H9 (cell line): ENCODE data around the gene CCSER1. TPM values are rescaled to one million over a fixed set of nuclear protein-coding genes. Genes with fewer than 3 reads are reported as not detected.

ENCODE experiments used
- DNase-seq: peaks from one replicate; pipeline ENCODE4 v3.0.0-alpha.2; 2017
- H2AFZ ChIP-seq: one replicate; pipeline ENCODE4 v1.6.1; 2013; ENCODE audit warnings: mild to moderate bottlenecking, low read length, control low read depth, moderate library complexity
- H2AK5ac ChIP-seq: 2 replicates; pipeline ENCODE4 v1.6.1; 2013; ENCODE audit warnings: low read length, control low read depth, mixed read lengths; ENCODE audit not compliant: insufficient read length
- H2BK120ac ChIP-seq: one replicate; pipeline ENCODE4 v1.6.1; 2013; ENCODE audit warnings: low read depth, mild to moderate bottlenecking, low read length, control low read depth, inconsistent platforms; ENCODE audit not compliant: poor library complexity, severe bottlenecking
- H2BK12ac ChIP-seq: 2 replicates; pipeline ENCODE4 v1.6.1; 2013; ENCODE audit warnings: low read length, control low read depth, mixed read lengths, low read depth; ENCODE audit not compliant: insufficient read length
- H2BK15ac ChIP-seq: 2 replicates; pipeline ENCODE4 v1.6.1; 2013; ENCODE audit warnings: low read depth, low read length, control low read depth
- H2BK20ac ChIP-seq: one replicate; pipeline ENCODE4 v1.6.1; 2013; ENCODE audit warnings: low read depth, mild to moderate bottlenecking, low read length, control low read depth, inconsistent platforms; ENCODE audit not compliant: poor library complexity, severe bottlenecking
- H2BK5ac ChIP-seq: 2 replicates; pipeline ENCODE4 v1.6.1; 2013; ENCODE audit warnings: low read length, control low read depth, mixed read lengths; ENCODE audit not compliant: insufficient read length
- H3K14ac ChIP-seq: 2 replicates; pipeline ENCODE4 v1.6.1; 2013; ENCODE audit warnings: low read length, control low read depth; ENCODE audit not compliant: insufficient read depth
- H3K18ac ChIP-seq: 2 replicates; pipeline ENCODE4 v1.6.1; 2013; ENCODE audit warnings: low read depth, mild to moderate bottlenecking, mixed read lengths, low read length, control low read depth; ENCODE audit not compliant: insufficient read length
- H3K23ac ChIP-seq: 2 replicates; pipeline ENCODE4 v1.6.1; 2013; ENCODE audit warnings: low read length, control low read depth, mixed read lengths, low read depth; ENCODE audit not compliant: insufficient read length
- H3K23me2 ChIP-seq: 2 replicates; pipeline ENCODE4 v1.6.1; 2013; ENCODE audit warnings: low read depth, mild to moderate bottlenecking, mixed read lengths, low read length, control low read depth; ENCODE audit not compliant: insufficient read length, poor library complexity, severe bottlenecking
- H3K27ac ChIP-seq: 2 replicates; pipeline ENCODE4 v1.5.1; 2013; ENCODE audit warnings: low read length, control low read depth, mixed read lengths, low read depth; ENCODE audit not compliant: insufficient read length
- H3K27me3 ChIP-seq: 2 replicates; pipeline ENCODE4 v1.6.1; 2013; ENCODE audit warnings: low read length, control low read depth, inconsistent platforms; ENCODE audit not compliant: insufficient read depth
- H3K4ac ChIP-seq: 2 replicates; pipeline ENCODE4 v1.6.1; 2013; ENCODE audit warnings: low read depth, mild to moderate bottlenecking, control low read depth, inconsistent platforms, low read length, moderate library complexity
- H3K4me1 ChIP-seq: 2 replicates; pipeline ENCODE4 v1.6.1; 2013; ENCODE audit warnings: low read length, control low read depth, inconsistent platforms; ENCODE audit not compliant: insufficient read depth
- H3K4me2 ChIP-seq: 2 replicates; pipeline ENCODE4 v1.6.1; 2013; ENCODE audit warnings: low read length, control low read depth, mixed read lengths; ENCODE audit not compliant: insufficient read length, insufficient read depth
- H3K56ac ChIP-seq: 2 replicates; pipeline ENCODE4 v1.6.1; 2013; ENCODE audit warnings: low read depth, mild to moderate bottlenecking, mixed read lengths, low read length, control low read depth; ENCODE audit not compliant: insufficient read length
- H3K79me1 ChIP-seq: 2 replicates; pipeline ENCODE4 v1.6.1; 2013; ENCODE audit warnings: low read depth, mild to moderate bottlenecking, moderate library complexity, low read length, control low read depth, inconsistent platforms; ENCODE audit not compliant: insufficient read depth, poor library complexity, severe bottlenecking
- H3K79me2 ChIP-seq: 2 replicates; pipeline ENCODE4 v1.6.1; 2013; ENCODE audit warnings: low read length, control low read depth, inconsistent platforms; ENCODE audit not compliant: insufficient read depth
- H3K9ac ChIP-seq: 2 replicates; pipeline ENCODE4 v1.6.1; 2013; ENCODE audit warnings: low read length, control low read depth, mixed read lengths; ENCODE audit not compliant: insufficient read length; ENCODE audit errors: extremely low read depth
- H3K9me3 ChIP-seq: one replicate; pipeline ENCODE4 v1.6.1; 2013; ENCODE audit warnings: low read depth, low read length, inconsistent platforms; ENCODE audit not compliant: control insufficient read depth
- H3T11ph ChIP-seq: one replicate; pipeline ENCODE4 v1.6.1; 2013; ENCODE audit warnings: mild to moderate bottlenecking, low read length, control low read depth, inconsistent platforms
- H4K20me1 ChIP-seq: one replicate; pipeline ENCODE4 v1.6.1; 2013; ENCODE audit not compliant: control insufficient read depth, insufficient read length, insufficient read depth
- H4K5ac ChIP-seq: 2 replicates; pipeline ENCODE4 v1.6.1; 2013; ENCODE audit warnings: low read depth, mild to moderate bottlenecking, mixed read lengths, low read length, control low read depth; ENCODE audit not compliant: insufficient read length
- H4K8ac ChIP-seq: replicated peaks from 2 replicates; pipeline ENCODE4 v1.6.1; 2013; ENCODE audit warnings: low read length, control low read depth, mixed read lengths, low read depth; ENCODE audit not compliant: insufficient read length
- H4K91ac ChIP-seq: 2 replicates; pipeline ENCODE4 v1.6.1; 2013; ENCODE audit warnings: low read depth, mild to moderate bottlenecking, moderate library complexity, mixed read lengths, low read length, control low read depth; ENCODE audit not compliant: insufficient read length
- H3K27ac Mint-ChIP-seq, 3 experiments: 2 replicates in 2 of 3; 3 replicates in 1 of 3; pipeline ENCODE4 v1.8.0; 2020 to 2021; ENCODE audit warnings: mixed read lengths in 3 of 3, mild to moderate bottlenecking in 1 of 3, moderate library complexity in 1 of 3
- H3K27me3 Mint-ChIP-seq: 2 replicates; pipeline ENCODE4 v1.8.0; 2021; ENCODE audit warnings: low read depth, mild to moderate bottlenecking, moderate library complexity, mixed read lengths
- H3K36me3 Mint-ChIP-seq, 3 experiments: 2 replicates in 2 of 3; 3 replicates in 1 of 3; pipeline ENCODE4 v1.8.0; 2020 to 2021; ENCODE audit warnings: low read depth in 3 of 3, mixed read lengths in 3 of 3; ENCODE audit not compliant: insufficient read depth in 1 of 3
- H3K4me1 Mint-ChIP-seq, 2 experiments: 2 replicates each; pipeline ENCODE4 v1.8.0; 2020; ENCODE audit warnings: mixed read lengths in 2 of 2
- H3K4me3 Mint-ChIP-seq, 2 experiments: 2 replicates in 1 of 2; 3 replicates in 1 of 2; pipeline ENCODE4 v1.8.0; 2020 to 2021; ENCODE audit warnings: mild to moderate bottlenecking in 2 of 2, mixed read lengths in 2 of 2, moderate library complexity in 1 of 2
- H3K9me3 Mint-ChIP-seq, 2 experiments: 2 replicates in 1 of 2; 3 replicates in 1 of 2; pipeline ENCODE4 v1.8.0; 2020; ENCODE audit warnings: mild to moderate bottlenecking in 2 of 2, mixed read lengths in 2 of 2, moderate library complexity in 1 of 2
- WGBS: extraction: QIAGEN DNeasy Blood & Tissue Kit; methylation state at CpG from one replicate; pipeline ENCODE4 v1.1.7; 2013; ENCODE audit warnings: missing lambda C conversion rate, low lambda C conversion rate, mixed read lengths; ENCODE audit not compliant: insufficient read length; ENCODE audit errors: extremely low coverage; 5-methylcytosine and 5-hydroxymethylcytosine counted together
- total RNA-seq: library from RNA; stranded (reverse); gene quantifications from 2 replicates; pipeline ENCODE4 v1.2.1, GENCODE V29; 2021
- TF ChIP-seq, protein P1 (sequence below): fragments of 200-600 bp; sonication (generic); conservative IDR thresholded peaks from 3 replicates; pipeline ENCODE4 v1.8.0; 2021; ENCODE audit warnings: antibody characterized with exemption, mild to moderate bottlenecking

The CCSER1 gene
- total RNA-seq, 1 experiment from 2014 or later = 0.37 TPM

DNA sequence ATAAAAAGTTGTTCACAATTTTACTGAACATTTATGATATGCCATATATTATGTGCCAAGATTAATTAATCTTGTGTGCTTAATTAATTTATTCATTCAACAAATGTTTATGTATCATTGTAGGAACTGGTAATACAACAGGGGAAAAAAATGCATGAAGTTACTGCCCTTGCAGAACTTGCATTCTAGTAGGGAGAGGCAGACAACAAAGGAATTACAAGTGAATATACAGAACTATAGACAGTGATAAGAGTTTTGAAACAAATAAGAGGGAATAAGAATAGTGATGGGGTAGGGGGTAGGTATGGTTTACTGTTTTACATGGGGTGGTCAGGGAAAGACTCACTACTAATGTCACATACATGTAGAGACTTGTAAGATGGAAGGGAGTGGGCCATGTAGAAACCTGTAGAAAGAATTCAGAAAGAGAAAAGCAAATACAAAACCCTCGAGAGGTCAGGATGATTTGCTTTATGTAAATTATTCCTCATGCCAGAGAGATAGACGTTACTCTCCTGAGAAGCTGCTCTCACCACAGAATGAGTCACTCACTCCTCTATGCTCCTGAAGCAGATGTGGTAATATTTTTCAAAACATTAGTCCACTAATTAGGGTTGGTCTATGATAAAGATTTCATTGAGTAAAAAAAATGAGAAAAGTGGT is 1321.6 kb downstream of the CCSER1 start:
- H2BK12ac ChIP-seq = no peak overlapping the region
- no peaks in the 10 kb centered on the region for H4K20me1 ChIP-seq
- no peak overlapping the region for H2BK15ac ChIP-seq
- no peak overlapping the region for H4K5ac ChIP-seq
- no peak overlapping the region for H3K23ac ChIP-seq
- H3K9me3 Mint-ChIP-seq = no peaks in the 10 kb centered on the region
- H3K4ac ChIP-seq = no peak overlapping the region
- no peak for DNase-seq
- H4K8ac ChIP-seq = no peak overlapping the region
- no peak overlapping the region for H3K14ac ChIP-seq
- H3K56ac ChIP-seq = no peak overlapping the region
- WGBS = no CpG with 5 or more reads among the region's 2 CpGs
- no peak overlapping the region for H2AFZ ChIP-seq
- TF ChIP-seq, protein P1, sequence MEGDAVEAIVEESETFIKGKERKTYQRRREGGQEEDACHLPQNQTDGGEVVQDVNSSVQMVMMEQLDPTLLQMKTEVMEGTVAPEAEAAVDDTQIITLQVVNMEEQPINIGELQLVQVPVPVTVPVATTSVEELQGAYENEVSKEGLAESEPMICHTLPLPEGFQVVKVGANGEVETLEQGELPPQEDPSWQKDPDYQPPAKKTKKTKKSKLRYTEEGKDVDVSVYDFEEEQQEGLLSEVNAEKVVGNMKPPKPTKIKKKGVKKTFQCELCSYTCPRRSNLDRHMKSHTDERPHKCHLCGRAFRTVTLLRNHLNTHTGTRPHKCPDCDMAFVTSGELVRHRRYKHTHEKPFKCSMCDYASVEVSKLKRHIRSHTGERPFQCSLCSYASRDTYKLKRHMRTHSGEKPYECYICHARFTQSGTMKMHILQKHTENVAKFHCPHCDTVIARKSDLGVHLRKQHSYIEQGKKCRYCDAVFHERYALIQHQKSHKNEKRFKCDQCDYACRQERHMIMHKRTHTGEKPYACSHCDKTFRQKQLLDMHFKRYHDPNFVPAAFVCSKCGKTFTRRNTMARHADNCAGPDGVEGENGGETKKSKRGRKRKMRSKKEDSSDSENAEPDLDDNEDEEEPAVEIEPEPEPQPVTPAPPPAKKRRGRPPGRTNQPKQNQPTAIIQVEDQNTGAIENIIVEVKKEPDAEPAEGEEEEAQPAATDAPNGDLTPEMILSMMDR = no peak
- H2BK20ac ChIP-seq = no peak overlapping the region
- no peak overlapping the region for H2BK5ac ChIP-seq
- no peaks in the 10 kb centered on the region for H3K27me3 Mint-ChIP-seq
- no peak overlapping the region for H2AK5ac ChIP-seq
- H3K27me3 ChIP-seq = no peaks in the 10 kb centered on the region
- H3K27ac ChIP-seq = no peak overlapping the region
- H3K79me1 ChIP-seq = no peaks in the 10 kb centered on the region
- 0 out of 7 replicates have a peak, but pooled peaks cover 0 to 2% (median 0%) of the 10 kb centered on the region in 3 experiments for H3K36me3 Mint-ChIP-seq
- H2BK120ac ChIP-seq = no peak overlapping the region
- no peak overlapping the region for H3K4me2 ChIP-seq
- H3K9ac ChIP-seq = no peak overlapping the region
- peaks cover 11 to 14% of the 10 kb centered on the region in 2 experiments for H3K4me1 Mint-ChIP-seq
- no peak overlapping the region for H3K18ac ChIP-seq
- no peak overlapping the region for H3K4me3 Mint-ChIP-seq
- H3K9me3 ChIP-seq = no peaks in the 10 kb centered on the region
- H4K91ac ChIP-seq = no peak overlapping the region
- H3K4me1 ChIP-seq = no peaks in the 10 kb centered on the region
- no peaks in the 10 kb centered on the region for H3K79me2 ChIP-seq
- peak overlapping the region in 1 of 3 experiments; percentile 54; a peak in 2 of 7 replicates for H3K27ac Mint-ChIP-seq
- no peak overlapping the region for H3T11ph ChIP-seq
- H3K23me2 ChIP-seq = no peaks in the 10 kb centered on the region
